Effector CD4-positive, alpha-beta T cell (primary cell): ENCODE data around the gene IFFO2.

Experiments used
- DNase-seq: peaks from one replicate; pipeline ENCODE4 v3.0.0-alpha.2; 2020

Gene IFFO2

DNA sequence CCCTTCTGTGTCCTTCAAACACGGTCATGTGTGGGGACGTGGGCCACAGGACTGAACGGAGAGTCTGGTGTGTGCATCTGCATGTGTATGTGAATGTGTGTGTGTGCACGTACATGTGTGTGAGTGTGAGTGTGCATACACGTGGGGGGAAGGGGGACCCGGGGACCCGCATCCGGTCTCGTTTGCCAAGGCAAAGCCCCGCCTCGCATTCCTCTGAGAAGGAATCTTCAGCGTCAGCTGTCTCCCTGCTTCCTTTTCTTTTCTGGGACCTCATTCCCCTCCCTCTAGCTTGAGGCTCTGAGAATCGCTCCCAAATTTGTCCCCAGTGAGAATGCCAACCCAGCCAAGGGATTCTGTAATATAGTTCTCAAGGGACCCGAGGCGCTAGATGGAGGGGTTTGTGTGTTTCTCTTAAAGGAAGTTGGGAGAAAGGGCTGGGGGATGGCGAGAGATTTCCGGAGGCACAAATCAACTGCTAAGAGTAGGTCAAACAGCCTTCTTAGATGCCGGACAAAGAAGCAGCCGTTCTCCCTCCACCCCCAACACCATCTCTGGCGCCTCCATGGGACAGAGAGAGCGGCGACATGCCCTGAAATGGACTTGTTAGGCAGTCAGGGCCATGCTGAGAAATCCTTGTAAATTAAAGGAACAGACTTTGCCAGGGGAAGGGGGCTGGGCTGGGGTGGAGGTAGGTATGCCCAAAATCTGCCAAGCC, 6.6 kb downstream of the IFFO2 start:
- DNase-seq: no peak

- no peak for DNase-seq
Measured at GRCh38 chr1:18948913-18949685, 7.4 kb downstream of the IFFO2 start.

- DNase-seq: peak; percentile 40
Measured at GRCh38 chr1:18948048-18948912, 8.2 kb downstream of the IFFO2 start.

DNA sequence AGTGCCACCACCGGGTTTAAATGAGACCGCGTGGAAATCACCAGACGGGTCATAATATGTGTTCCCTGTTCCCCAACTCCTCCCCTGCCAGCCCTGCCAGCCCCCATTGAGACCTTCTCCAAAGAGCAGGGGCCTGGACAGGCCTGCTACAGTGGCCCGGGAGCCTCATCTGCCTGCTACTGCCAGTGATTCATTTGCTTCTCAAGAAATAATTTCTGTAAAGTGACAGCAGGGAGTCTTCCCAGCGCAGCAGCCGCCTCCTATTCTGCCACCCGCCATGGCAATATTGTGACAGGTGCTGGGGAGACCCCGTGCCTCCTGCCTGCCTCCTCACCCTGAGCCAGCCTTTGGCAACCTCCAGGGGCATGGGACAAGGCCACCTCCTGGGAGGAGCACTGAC, 8.9 kb downstream of the IFFO2 start:
- DNase-seq: no peak

- DNase-seq: no peak
Measured at GRCh38 chr1:18946550-18947381, 9.7 kb downstream of the IFFO2 start.

DNA sequence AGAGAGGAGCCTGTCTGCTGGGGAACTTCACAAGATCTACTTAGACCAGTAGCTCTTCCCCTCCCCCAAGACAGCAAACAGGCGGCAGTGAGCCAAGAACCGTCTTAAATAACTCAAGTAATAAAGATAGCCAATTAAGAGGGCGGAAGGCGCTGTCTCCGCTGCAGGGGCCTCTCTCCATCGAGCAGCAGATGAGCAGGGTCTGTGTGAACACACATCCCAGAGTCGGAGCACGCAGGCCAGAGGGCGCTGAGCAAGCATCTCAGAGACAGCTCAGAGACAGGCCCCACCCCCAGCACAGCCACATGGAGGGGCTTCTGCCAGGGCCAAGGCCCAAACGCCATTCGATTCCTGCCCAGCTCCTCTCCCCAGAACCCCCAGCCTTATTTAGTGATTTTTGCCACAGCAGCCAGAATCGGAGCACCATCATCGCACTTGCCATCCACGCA, 11.1 kb downstream of the IFFO2 start:
- DNase-seq: no peak

DNA sequence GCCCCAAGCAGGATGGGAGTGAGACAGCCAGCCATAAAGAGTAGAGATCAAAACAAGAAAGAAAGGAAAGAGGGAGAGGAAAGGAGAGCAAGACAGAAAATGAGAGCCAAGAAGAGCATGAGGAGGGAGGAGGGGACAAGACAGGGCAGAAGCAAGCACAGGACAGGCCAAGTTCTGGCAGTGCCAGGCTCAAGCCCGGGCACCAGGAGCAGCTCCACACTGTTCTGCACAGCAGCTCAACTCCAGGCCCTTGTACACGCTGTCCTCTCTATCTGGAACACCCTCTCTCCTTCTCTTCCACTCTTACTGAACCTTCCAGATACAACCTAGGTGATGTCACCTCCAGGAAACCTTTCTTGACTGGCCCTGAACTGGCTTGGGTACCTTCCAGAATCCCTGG, 11.7 kb downstream of the IFFO2 start:
- DNase-seq: no peak

- no peak for DNase-seq
Measured at GRCh38 chr1:18943914-18944572, 12.4 kb downstream of the IFFO2 start.

DNA sequence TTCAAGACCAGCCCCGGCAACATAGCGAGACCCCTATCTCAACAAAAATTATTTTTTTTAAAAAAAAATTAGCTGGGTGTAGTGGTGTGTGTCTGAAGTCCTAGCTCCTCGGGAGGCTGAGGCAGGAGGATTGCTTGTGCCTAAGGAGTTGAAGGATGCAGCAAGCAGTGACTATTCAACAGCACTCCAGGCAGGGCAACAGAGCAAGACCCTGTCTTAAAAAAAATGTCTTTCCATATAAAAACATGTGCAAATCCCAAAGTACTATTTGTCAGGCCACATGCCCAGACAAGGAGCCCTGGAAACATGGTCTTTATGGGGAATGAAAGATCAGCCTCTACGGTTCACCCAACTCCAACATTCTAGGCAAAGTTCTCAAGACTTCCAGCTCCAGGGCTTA, 13.3 kb downstream of the IFFO2 start:
- no peak for DNase-seq

DNA sequence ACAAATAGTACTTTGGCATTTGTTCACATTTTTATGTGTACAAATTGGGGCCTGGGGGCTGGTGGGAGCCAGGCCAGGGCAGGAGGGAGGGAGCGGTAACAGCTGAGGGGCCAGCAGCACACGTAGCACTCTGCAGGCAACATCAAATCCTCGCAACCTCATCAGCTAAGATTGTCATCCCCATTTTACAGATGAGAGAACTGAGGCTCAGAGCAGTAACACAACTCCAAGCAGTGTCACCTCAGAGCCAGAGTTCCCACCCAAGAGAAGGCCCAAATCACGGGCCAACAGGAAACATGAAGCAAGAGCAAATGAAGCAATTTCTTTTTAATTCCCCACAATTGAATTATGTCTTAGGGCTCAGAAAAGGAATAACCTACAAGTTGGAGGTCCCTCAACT, 14.1 kb downstream of the IFFO2 start:
- DNase-seq: no peak

DNA sequence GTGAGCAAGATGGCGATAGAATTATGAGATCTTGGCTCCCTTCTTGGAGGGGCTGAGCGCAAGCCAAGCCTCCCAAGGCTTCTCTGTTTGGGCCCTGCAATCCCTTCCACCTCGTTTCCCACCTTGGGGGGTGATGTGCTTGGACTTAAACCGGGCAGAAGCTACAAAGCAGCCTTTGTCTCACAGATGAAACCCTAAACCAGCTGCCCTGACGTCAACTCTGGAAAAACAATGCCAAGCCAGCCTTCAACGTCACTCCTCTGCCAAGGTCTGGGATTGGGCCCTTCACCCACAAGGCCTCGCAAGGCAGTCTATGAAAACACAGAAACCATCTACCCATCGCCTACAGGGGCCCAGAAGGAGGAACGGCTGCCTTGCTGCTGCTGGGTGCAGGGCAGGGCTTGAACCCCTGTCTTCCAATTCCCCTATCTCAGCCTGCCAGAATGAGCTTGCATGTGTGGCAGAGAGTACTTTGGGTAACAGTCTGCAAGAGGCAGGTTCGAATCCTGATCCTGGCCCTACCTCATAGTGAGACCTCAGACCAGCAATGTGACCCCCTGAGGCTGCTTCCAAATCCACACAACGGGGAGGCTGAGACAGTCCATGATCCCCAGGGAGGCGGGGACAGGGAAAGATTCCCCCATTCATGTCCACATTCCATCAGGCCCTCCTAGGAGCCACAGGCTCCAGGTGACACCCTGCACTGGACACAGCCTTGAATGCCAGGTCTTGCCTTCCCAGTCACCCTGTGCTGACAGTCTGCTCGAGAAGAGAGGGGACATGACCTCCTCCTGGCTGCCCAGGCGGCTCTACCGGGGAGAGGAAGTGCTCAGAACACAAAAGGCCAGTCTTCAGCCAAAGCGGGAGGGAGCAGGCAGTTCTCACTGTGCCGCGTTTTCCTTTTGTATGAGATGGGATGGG, 15.0 kb downstream of the IFFO2 start:
- DNase-seq: no peak

GRCh38 chr1:18940303-18941020, 16.0 kb downstream of the IFFO2 start:
- DNase-seq: no peak

DNA sequence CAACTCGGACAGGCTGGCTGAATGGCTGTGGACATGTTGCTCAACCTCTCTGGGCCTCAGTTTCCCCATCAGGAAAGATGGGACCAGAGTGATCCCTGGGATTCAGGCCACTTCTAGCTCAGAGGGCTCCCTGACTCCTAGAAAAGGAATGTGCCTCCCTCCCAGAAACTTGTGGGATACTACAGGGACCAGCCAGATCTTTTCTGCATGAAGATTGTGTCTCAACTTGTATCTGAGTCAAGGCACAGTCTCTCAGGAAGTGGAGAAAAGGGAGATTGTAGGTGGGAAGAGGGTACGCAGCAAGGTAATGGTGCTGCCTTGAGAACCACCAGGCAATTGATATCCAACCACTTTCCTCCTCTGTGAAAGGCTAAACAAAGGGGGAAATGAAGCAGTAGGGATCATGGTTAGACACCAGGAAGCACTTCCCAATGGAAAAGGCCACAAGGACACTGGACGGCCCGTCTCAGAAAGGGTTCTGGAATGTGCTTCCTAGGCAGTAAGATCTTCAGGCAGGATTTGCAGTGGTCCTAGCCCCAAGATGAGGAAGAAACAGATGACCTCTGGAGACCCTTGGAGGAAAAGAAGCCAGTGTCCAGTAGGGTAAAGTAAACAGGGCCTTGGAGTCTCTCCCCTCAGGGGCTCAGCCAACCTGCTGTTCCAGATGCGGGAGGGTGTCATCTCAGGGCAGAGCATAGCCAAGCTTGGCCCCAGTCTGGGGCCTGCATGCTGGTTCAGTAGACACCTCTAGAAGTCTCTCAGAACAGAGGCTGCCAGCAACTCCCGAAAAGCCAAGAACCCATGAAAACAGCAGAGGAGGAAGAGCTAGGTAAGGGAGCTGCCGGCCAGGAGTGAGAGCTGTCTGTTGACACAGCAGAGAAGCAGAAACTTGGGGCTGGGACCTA, 16.8 kb downstream of the IFFO2 start:
- no peak for DNase-seq

- DNase-seq: no peak
Measured at GRCh38 chr1:18938707-18939070, 17.8 kb downstream of the IFFO2 start.

DNA sequence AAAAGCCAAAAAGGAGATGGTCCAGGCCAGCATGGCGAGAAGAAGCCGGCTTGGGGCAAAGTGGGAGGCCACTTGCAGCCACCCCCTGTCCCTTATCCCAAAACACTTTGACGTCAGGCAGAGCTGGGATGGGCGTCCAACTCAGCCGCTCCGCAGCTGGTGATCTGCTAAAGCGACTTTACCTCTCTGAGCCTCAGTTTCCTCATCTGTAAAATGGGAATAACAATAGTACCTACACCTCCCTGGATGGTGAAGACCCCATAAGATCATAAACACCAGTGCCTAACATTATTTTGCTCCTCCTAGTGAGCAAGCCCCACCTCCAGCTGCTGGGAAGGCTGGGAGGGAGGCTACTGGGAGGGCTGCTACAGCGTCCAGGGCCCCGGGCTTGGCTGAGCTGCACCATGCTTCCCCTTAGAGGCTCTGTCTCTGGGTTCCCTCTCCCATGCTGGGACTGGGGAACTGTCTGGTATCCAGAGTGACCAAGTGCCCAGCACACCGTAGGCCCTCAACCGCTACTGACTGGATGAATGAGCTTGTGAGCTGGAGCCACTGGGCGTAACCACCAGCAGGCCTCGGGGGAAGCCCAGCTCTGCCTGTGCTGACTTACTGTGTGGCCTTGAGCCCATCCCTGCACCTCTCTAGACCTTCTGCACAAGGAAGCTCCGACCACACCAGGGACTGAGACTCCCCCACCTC, 18.3 kb downstream of the IFFO2 start:
- DNase-seq: no peak

GRCh38 chr1:18937539-18937938, 18.9 kb downstream of the IFFO2 start:
- DNase-seq: no peak

- DNase-seq: no peak
Measured at GRCh38 chr1:18936814-18937481, 19.5 kb downstream of the IFFO2 start.

DNA sequence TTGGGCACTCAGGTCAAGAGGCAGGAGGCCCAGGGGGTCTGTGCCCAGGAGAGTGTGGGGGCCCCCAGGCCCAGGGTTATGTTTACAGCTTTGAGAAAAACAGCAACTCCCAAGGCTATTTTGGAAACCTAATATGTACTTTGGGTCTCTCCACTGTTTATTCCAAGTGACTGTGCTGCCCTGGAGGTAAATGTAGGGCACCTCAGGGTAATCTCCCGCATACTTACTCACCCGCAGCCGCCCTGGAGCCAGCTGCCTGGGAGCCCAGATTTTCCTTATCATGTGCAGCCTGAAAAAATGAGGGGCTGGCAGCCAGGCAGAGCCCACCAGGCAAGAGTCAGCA, 20.0 kb downstream of the IFFO2 start:
- no peak for DNase-seq
